ENCODE results near the gene SLC50A1. TPM values are rescaled to one million over a fixed set of nuclear protein-coding genes. Genes with fewer than 3 reads are reported as not detected.

Gene SLC50A1
- total and polyA plus RNA-seq, 9 of the 15 experiments (the other 6 are each of a cell fraction or from before 2014, with no cell fraction given), result 46.5 to 132 (median 91.9) TPM

DNA sequence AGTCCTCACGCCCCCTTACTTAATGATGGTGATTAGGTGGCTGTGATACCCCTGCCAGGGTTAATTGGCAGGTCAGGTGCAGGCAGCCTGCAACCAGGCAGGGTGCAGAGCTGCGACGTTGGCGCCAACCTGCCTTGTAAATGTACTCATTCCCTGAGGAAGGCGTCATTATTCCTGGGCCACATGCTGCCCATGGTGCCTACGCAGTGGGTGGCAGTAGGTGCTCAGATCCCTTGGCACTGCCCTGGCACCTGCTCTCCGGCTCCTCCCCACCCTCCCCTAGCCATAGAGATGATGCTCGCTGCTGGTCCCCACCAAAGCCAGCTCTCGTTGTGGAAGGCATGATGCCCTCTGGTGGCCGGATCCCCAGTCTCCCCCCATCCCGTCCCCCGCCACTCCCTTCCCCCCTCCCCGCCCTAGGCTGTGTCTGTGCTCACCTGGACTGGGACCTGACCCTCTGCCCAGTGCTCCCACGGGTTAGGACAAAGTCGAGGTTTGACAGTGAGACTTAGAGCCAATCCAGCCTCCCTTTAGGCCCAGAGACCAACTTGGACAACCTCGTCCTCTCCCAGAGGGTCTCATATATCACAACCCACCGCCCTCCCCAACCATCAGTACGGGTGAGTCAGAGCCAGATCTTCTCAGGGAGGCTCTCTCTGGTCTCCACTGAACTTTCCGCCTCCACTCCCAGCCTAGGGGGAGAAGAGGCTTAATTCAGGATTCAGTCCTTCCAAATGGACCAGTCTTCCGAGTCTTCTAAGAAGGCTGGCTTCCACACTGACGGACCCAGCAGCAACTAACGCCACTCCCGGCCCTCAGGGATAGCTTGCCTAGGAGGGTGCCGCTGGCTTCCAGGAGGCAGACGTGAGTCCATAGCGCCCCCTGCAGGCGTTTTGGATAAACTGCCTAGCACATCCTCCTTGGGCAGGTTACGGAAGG is 31.8 kb downstream of the SLC50A1 start (continued):
- TF ChIP-seq, protein P1, sequence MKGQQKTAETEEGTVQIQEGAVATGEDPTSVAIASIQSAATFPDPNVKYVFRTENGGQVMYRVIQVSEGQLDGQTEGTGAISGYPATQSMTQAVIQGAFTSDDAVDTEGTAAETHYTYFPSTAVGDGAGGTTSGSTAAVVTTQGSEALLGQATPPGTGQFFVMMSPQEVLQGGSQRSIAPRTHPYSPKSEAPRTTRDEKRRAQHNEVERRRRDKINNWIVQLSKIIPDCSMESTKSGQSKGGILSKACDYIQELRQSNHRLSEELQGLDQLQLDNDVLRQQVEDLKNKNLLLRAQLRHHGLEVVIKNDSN (CRISPR knock-in tag; IDR thresholded peaks at IDR 0.05), result no peak
- TF ChIP-seq MAZ (CRISPR knock-in tag; conservative IDR thresholded peaks at IDR 0.05 in 1 of 2, IDR thresholded peaks at IDR 0.05 in 1 of 2) (peak; percentile 53 to 72; a peak in 3 of 4 replicates), BCOR (IDR thresholded peaks at IDR 0.05) (peak; percentile 10; the same call in 1 of the 2 replicates), PCBP2 (IDR thresholded peaks at IDR 0.05; ENCODE audit: low read depth, low read length, poor library complexity, severe bottlenecking) (no peak), MCM3 (IDR thresholded peaks at IDR 0.05) (no peak), ZNF830 (CRISPR knock-in tag; IDR thresholded peaks at IDR 0.05) (no peak), HNRNPK (IDR thresholded peaks at IDR 0.05; ENCODE audit: low read depth, low read length, poor library complexity, severe bottlenecking) (no peak)
- TF ChIP-seq, protein P2, sequence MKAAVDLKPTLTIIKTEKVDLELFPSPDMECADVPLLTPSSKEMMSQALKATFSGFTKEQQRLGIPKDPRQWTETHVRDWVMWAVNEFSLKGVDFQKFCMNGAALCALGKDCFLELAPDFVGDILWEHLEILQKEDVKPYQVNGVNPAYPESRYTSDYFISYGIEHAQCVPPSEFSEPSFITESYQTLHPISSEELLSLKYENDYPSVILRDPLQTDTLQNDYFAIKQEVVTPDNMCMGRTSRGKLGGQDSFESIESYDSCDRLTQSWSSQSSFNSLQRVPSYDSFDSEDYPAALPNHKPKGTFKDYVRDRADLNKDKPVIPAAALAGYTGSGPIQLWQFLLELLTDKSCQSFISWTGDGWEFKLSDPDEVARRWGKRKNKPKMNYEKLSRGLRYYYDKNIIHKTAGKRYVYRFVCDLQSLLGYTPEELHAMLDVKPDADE (conservative IDR thresholded peaks at IDR 0.05; ENCODE audit: control insufficient read depth, low read depth, low read length), result no peak
- TF ChIP-seq, protein P3, sequence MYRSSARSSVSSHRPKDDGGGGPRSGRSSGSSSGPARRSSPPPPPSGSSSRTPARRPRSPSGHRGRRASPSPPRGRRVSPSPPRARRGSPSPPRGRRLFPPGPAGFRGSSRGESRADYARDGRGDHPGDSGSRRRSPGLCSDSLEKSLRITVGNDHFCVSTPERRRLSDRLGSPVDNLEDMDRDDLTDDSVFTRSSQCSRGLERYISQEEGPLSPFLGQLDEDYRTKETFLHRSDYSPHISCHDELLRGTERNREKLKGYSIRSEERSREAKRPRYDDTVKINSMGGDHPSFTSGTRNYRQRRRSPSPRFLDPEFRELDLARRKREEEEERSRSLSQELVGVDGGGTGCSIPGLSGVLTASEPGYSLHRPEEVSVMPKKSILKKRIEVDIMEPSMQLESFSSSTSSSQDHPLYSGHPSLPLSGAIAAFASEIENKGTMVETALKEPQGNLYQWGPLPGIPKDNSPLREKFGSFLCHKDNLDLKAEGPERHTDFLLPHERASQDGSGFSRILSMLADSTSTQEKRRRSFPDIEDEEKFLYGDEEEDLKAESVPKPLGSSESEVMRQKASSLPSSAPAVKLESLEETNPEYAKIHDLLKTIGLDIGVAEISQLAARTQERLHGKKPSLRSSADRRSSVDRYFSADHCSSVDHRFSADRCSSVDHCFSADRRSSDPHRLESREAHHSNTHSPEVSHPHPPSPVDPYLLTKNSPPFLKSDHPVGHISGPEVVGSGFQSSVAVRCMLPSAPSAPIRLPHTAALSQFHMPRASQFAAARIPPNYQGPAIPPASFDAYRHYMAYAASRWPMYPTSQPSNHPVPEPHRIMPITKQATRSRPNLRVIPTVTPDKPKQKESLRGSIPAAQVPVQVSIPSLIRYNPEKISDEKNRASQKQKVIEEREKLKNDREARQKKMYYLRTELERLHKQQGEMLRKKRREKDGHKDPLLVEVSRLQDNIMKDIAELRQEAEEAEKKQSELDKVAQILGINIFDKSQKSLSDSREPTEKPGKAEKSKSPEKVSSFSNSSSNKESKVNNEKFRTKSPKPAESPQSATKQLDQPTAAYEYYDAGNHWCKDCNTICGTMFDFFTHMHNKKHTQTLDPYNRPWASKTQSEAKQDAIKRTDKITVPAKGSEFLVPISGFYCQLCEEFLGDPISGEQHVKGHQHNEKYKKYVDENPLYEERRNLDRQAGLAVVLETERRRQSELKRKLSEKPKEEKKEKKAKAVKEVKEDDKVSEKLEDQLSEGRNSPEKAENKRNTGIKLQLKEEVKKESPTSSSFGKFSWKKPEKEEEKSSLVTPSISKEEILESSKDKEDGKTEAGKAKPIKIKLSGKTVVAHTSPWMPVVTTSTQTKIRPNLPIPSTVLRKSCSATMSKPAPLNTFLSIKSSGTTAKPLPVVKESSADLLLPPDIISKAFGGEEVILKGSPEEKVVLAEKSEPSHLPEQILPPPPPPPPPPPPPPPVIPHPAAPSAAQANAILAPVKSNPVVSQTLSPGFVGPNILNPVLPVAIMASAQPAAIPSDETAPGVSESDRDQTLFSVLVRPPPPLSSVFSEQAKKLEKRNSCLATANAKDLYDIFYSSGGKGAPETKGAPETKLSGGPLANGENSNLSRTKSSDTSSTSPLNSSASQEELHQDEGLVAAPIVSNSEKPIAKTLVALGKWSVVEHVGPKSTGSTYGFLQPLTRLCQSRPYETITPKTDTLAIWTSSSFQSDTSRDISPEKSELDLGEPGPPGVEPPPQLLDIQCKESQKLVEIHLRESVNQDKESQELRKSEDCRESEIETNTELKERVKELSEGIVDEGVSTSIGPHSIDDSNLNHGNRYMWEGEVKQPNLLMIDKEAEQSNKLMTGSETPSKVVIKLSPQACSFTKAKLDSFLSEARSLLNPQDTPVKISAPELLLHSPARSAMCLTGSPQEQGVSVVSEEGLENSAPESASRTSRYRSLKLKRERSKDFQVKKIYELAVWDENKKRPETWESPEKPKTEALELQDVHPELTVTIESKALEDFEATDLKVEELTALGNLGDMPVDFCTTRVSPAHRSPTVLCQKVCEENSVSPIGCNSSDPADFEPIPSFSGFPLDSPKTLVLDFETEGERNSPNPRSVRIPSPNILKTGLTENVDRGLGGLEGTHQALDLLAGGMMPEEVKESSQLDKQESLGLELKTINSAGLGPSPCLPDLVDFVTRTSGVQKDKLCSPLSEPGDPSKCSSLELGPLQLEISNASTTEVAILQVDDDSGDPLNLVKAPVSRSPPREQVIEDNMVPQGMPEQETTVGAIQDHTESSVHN (IDR thresholded peaks at IDR 0.05; ENCODE audit: borderline replicate concordance in 1 of 2, low read depth in 1 of 2), result no peak
- TF ChIP-seq, protein P4, sequence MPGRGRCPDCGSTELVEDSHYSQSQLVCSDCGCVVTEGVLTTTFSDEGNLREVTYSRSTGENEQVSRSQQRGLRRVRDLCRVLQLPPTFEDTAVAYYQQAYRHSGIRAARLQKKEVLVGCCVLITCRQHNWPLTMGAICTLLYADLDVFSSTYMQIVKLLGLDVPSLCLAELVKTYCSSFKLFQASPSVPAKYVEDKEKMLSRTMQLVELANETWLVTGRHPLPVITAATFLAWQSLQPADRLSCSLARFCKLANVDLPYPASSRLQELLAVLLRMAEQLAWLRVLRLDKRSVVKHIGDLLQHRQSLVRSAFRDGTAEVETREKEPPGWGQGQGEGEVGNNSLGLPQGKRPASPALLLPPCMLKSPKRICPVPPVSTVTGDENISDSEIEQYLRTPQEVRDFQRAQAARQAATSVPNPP (IDR thresholded peaks at IDR 0.05; ENCODE audit: borderline replicate concordance, insufficient read depth, insufficient read length), result no peak

Data from K562 (cell line).